Hematopoietic multipotent progenitor cell treated with erythropoietin and hydrocortisone succinate and interleukin-3 and kit ligand, for 4 days (in vitro differentiated cells): ENCODE data around the gene ABHD18.
A peak's percentile ranks its signal among the peaks of the same experiment; 100 is the strongest.
"Not testable (repeated sequence)": the region's sequence is repeated elsewhere in the genome, so short reads cannot be mapped to it uniquely, and the experiment has no call there.

Experiments
- DNase-seq: peaks from one replicate; pipeline ENCODE4 v3.0.0-alpha.2; 2015

ABHD18 gene

GRCh38 chr4:127993151-127993550 lies 27.9 kb downstream of the ABHD18 start:
- peak; percentile 16 for DNase-seq

GRCh38 chr4:127995776-127996175 lies 30.6 kb downstream of the ABHD18 start:
- DNase-seq = no peak

- not testable (repeated sequence) for DNase-seq
These were observed 31.3 kb downstream of the ABHD18 start for GRCh38 chr4:127996521-127996920.

GRCh38 chr4:127997534-127998388 lies 32.6 kb downstream of the ABHD18 start:
- peak; percentile 28 for DNase-seq

GRCh38 chr4:128006592-128006991 lies 41.4 kb downstream of the ABHD18 start:
- no peak for DNase-seq

GRCh38 chr4:128009428-128009827 lies 44.2 kb downstream of the ABHD18 start:
- no peak for DNase-seq

GRCh38 chr4:128025319-128025718 lies 60.1 kb downstream of the ABHD18 start:
- DNase-seq = no peak

- DNase-seq = no peak
These were observed 64.7 kb downstream of the ABHD18 start for GRCh38 chr4:128029907-128030306.

- no peak for DNase-seq
These were observed 66.7 kb downstream of the ABHD18 start for GRCh38 chr4:128031756-128032384.

GRCh38 chr4:128039568-128039967 lies 74.4 kb downstream of the ABHD18 start:
- no peak for DNase-seq

GRCh38 chr4:128047019-128047418 lies 81.8 kb downstream of the ABHD18 start:
- not testable (repeated sequence) for DNase-seq

GRCh38 chr4:128047514-128047913 lies 82.3 kb downstream of the ABHD18 start:
- DNase-seq = not testable (repeated sequence)

GRCh38 chr4:128051229-128051628 lies 86.0 kb downstream of the ABHD18 start:
- peak; percentile 56 for DNase-seq

- not testable (repeated sequence) for DNase-seq
These were observed 89.7 kb downstream of the ABHD18 start for GRCh38 chr4:128054907-128055306.

GRCh38 chr4:128055441-128056206 lies 90.4 kb downstream of the ABHD18 start:
- DNase-seq = not testable (repeated sequence)

- no peak for DNase-seq
These were observed 91.2 kb downstream of the ABHD18 start for GRCh38 chr4:128056396-128056795.

GRCh38 chr4:128060121-128060698 lies 95.0 kb downstream of the ABHD18 start:
- peak; percentile 37 for DNase-seq

- peak; percentile 99 for DNase-seq
These were observed 95.7 kb downstream of the ABHD18 start, which contains the start of gene LARP1B for GRCh38 chr4:128060699-128061565. TSS of gene LARP1B (plus strand) at chr4:128061312. CDS start at chr4:128074952, 13,640 bp downstream.

- DNase-seq = peak; percentile 74
These were observed 96.6 kb downstream of the ABHD18 start for GRCh38 chr4:128061566-128062536.

GRCh38 chr4:128066453-128066820 lies 101.2 kb downstream of the ABHD18 start:
- not testable (repeated sequence) for DNase-seq

- DNase-seq = peak; percentile 69
These were observed 103.7 kb downstream of the ABHD18 start for GRCh38 chr4:128068918-128069317.
